Panc1 (cell line): ENCODE results near the gene MORF4L2. TPM values are rescaled to one million over a fixed set of nuclear protein-coding genes. Genes with fewer than 3 reads are reported as not detected.

ENCODE experiments used
- ATAC-seq: fragments of 200-7000 bp; cut with Tn5 transposase; 2 replicates; pipeline ENCODE4 v1.9.1; 2020; ENCODE audit warnings: mild to moderate bottlenecking, moderate library complexity
- BruUV-seq: library from RNA; stranded (reverse); fragments of 400-500 nt; replicated peaks from 2 replicates; lab custom pipeline; 2021; lab: Mats Ljungman, UMichigan
- CTCF ChIA-PET: fragments of 300-600 bp; sonication (Branson Sonifier 250); formaldehyde crosslinking; loops from one replicate; lab custom pipeline; 2022; ENCODE audit warnings: antibody characterized with exemption; lab: Charles Lee
- POLR2A ChIA-PET: fragments of 300-600 bp; sonication (Branson Sonifier 250); formaldehyde crosslinking; loops from one replicate; lab custom pipeline; 2022; ENCODE audit warnings: antibody characterized with exemption; lab: Charles Lee
- DNase-seq: peaks from one replicate; pipeline ENCODE4 v3.0.0-alpha.2; 2010; ENCODE audit warnings: low read depth, low spot score
- H3K27ac ChIP-seq: 2 replicates; pipeline ENCODE4 v1.5.1; 2011; ENCODE audit warnings: mild to moderate bottlenecking, low read length, inconsistent platforms
- H3K27me3 ChIP-seq: fragments of 200-500 bp; sonication (Bioruptor generic); 2 replicates; pipeline ENCODE4 v1.6.0; 2014; ENCODE audit warnings: low read length, inconsistent platforms; ENCODE audit not compliant: control insufficient read depth, insufficient read depth
- H3K36me3 ChIP-seq: fragments of 200-500 bp; sonication (Bioruptor generic); 2 replicates; pipeline ENCODE4 v1.5.1; 2014; ENCODE audit warnings: inconsistent platforms, mild to moderate bottlenecking, low read length, moderate library complexity; ENCODE audit not compliant: control insufficient read depth, insufficient read depth
- H3K4me1 ChIP-seq: 2 replicates; pipeline ENCODE4 v1.5.1; 2011; ENCODE audit warnings: inconsistent platforms, mild to moderate bottlenecking, low read length, moderate library complexity; ENCODE audit not compliant: control insufficient read depth, insufficient read depth
- H3K4me3 ChIP-seq, 2 experiments: 2 replicates each; pipeline ENCODE4 v1.5.1; 2011 to 2012; ENCODE audit warnings: low read depth in 2 of 2, low read length in 2 of 2, mild to moderate bottlenecking in 2 of 2, inconsistent platforms in 1 of 2, moderate library complexity in 1 of 2
- H3K9me3 ChIP-seq: fragments of 200-500 bp; sonication (Bioruptor generic); 2 replicates; pipeline ENCODE4 v1.5.1; 2014; ENCODE audit warnings: low read depth, mild to moderate bottlenecking, inconsistent platforms, low read length, moderate library complexity; ENCODE audit not compliant: control insufficient read depth, insufficient read depth
- CTCF ChIP-seq: fragments of 450-650 bp; IDR thresholded peaks from 2 replicates; pipeline ENCODE4 v1.5.1; 2017; ENCODE audit warnings: mild to moderate bottlenecking
- POLR2AphosphoS5 ChIP-seq: IDR thresholded peaks from 2 replicates; pipeline ENCODE4 v1.6.1; 2012; ENCODE audit warnings: mild to moderate bottlenecking, low read depth, low read length, moderate library complexity
- REST ChIP-seq, 2 experiments: IDR thresholded peaks; 2 replicates each; pipeline ENCODE4 v1.6.1; 2011 to 2012; ENCODE audit warnings: low read depth in 2 of 2, control low read depth in 1 of 2, low read length in 1 of 2, mild to moderate bottlenecking in 1 of 2, moderate library complexity in 1 of 2; ENCODE audit not compliant: insufficient read depth in 1 of 2
- SIN3A ChIP-seq: IDR thresholded peaks from 2 replicates; pipeline ENCODE4 v1.6.1; 2012; ENCODE audit warnings: low read depth, mild to moderate bottlenecking, low read length, moderate library complexity, borderline replicate concordance; ENCODE audit not compliant: insufficient read depth
- TCF7L2 ChIP-seq: IDR thresholded peaks from 2 replicates; pipeline ENCODE4 v1.6.1; 2011; ENCODE audit warnings: mild to moderate bottlenecking, low read depth, low read length, inconsistent platforms
- in situ Hi-C: cut with HindIII; loops from 2 replicates; pipeline ENCODE4 v1.10.0; 2016; ENCODE audit warnings: low sequenced_read_pairs, low pct_unique_long_range_greater_than_20kb
- intact Hi-C: fragments of 100-400 bp; cut with micrococcal nuclease; formaldehyde crosslinking; loops from one replicate; pipeline ENCODE4 v1.10.0; 2022; ENCODE audit not compliant: unreplicated experiment
- total RNA-seq: library from RNA; stranded (reverse); gene quantifications from one replicate; pipeline ENCODE4 v1.2.1, GENCODE V29; 2021; ENCODE audit not compliant: unreplicated experiment

MORF4L2 gene
- total RNA-seq, 1 experiment from 2014 or later, result 500 TPM

- no peaks in the 10 kb centered on the region for H3K9me3 ChIP-seq
- ATAC-seq (no peak), DNase-seq (no peak)
- TF ChIP-seq POLR2AphosphoS5, result no peak
- no peak for TF ChIP-seq TCF7L2
- no peak for TF ChIP-seq SIN3A
- TF ChIP-seq CTCF, result no peak
- no peak for TF ChIP-seq REST (IDR thresholded peaks at IDR 0.05; ENCODE audit: insufficient read depth in 1 of 2, low read depth in 2 of 2, low read length in 1 of 2)
- ChIA-PET POLR2A (no interaction called here), CTCF (interaction anchor here (0.5 kb wide), 1 partner anchor 804 kb away, joined by 6 read pairs; no protein-coding TSS in a partner anchor)
- in situ Hi-C loops, result no loop called here
- no peaks in the 10 kb centered on the region for H3K27me3 ChIP-seq
- no peak overlapping the region for H3K4me3 ChIP-seq
- no peaks in the 10 kb centered on the region for H3K36me3 ChIP-seq
- BruUV-seq, result no TSS peak
- intact Hi-C loops, result no loop called here
- no peak overlapping the region for H3K27ac ChIP-seq
- H3K4me1 ChIP-seq, result no peaks in the 10 kb centered on the region
Measured at GRCh38 chrX:103722505-103722904, 36.0 kb upstream of the MORF4L2 start.

- in situ Hi-C loops (no loop called here), intact Hi-C loops (loop anchor here (10.0 kb wide), 1 partner anchor 57 kb away; the partner anchor contains the start of gene PLP1)
- TF ChIP-seq SIN3A (no peak), REST (IDR thresholded peaks at IDR 0.05; ENCODE audit: insufficient read depth in 1 of 2, low read depth in 2 of 2, low read length in 1 of 2) (no peak), TCF7L2 (no peak)
- BruUV-seq, result no TSS peak
- CTCF ChIA-PET, result no interaction called here
- no peak overlapping the region for H3K4me3 ChIP-seq
- ATAC-seq, result no peak
- no peak overlapping the region for H3K27ac ChIP-seq
- DNase-seq, result no peak
- no peaks in the 10 kb centered on the region for H3K27me3 ChIP-seq
- POLR2A ChIA-PET, result no interaction called here
- H3K9me3 ChIP-seq, result no peaks in the 10 kb centered on the region
- no peaks in the 10 kb centered on the region for H3K4me1 ChIP-seq
- H3K36me3 ChIP-seq, result no peaks in the 10 kb centered on the region
Measured at GRCh38 chrX:103718120-103718519, 31.6 kb upstream of the MORF4L2 start.
